Activated T-helper 2 cell treated with anti-CD3 and anti-CD28 coated beads, Interferon-gamma antibody, Interleukin-2, Interleukin-4, amounts not matched to agents 10 μg/mL and 5 μg/mL and 100 μg/mL, durations not matched to agents 14 hours and 24 hours and 36 hours (primary cell): ENCODE results near the gene PPP2R5B. TPM values are rescaled to one million over a fixed set of nuclear protein-coding genes. Genes with fewer than 3 reads are reported as not detected.

ENCODE experiments used
- DNase-seq: peaks from one replicate; pipeline ENCODE4 v3.0.0; 2021; ENCODE audit warnings: low spot score
- H3K27ac Mint-ChIP-seq: one replicate; pipeline ENCODE4 v1.8.0; 2021; ENCODE audit warnings: mixed read lengths
- H3K27me3 Mint-ChIP-seq: one replicate; pipeline ENCODE4 v1.8.0; 2021; ENCODE audit warnings: low read depth, mixed read lengths
- H3K36me3 Mint-ChIP-seq: one replicate; pipeline ENCODE4 v1.8.0; 2021; ENCODE audit warnings: low read depth, mixed read lengths
- H3K4me1 Mint-ChIP-seq: one replicate; pipeline ENCODE4 v1.8.0; 2021; ENCODE audit warnings: low read depth, mixed read lengths
- H3K4me3 Mint-ChIP-seq: one replicate; pipeline ENCODE4 v1.8.0; 2021; ENCODE audit warnings: low read depth, mild to moderate bottlenecking, moderate library complexity, mixed read lengths
- H3K9me3 Mint-ChIP-seq: one replicate; pipeline ENCODE4 v1.8.0; 2021; ENCODE audit warnings: mixed read lengths
- intact Hi-C: fragments of 100-400 bp; cut with micrococcal nuclease; formaldehyde crosslinking; loops from one replicate; pipeline ENCODE4 v1.15.1; 2023
- total RNA-seq: library from RNA; stranded (reverse); gene quantifications from 2 replicates; pipeline ENCODE4 v1.2.3, GENCODE V29; 2022

Gene PPP2R5B
- total RNA-seq, 1 donor from 2014 or later: 13.6 TPM

- intact Hi-C loops: loop anchor here (2.0 to 10.0 kb wide), 5 partner anchors 57 to 199 kb away; partner anchors contain the start of genes ARL2, SF1, TM7SF2 and ZNHIT2
- Mint-ChIP-seq H3K4me3 (peak overlapping the region; percentile 89), H3K9me3 (no peaks in the 10 kb centered on the region), H3K27ac (peak overlapping the region; percentile 92), H3K36me3 (peaks cover 19% of the 10 kb centered on the region), H3K4me1 (peaks cover 21% of the 10 kb centered on the region), H3K27me3 (no peaks in the 10 kb centered on the region)
- DNase-seq: peak; percentile 57
Measured at GRCh38 chr11:64916040-64916774, 8.3 kb upstream of the PPP2R5B start.

- H3K36me3 Mint-ChIP-seq: peaks cover 11% of the 10 kb centered on the region
- no peaks in the 10 kb centered on the region for H3K9me3 Mint-ChIP-seq
- intact Hi-C loops: loop anchor here (1.0 to 10.0 kb wide), 7 partner anchors 58 to 198 kb away; partner anchors contain the start of genes ARL2, SF1, SNX15 and TM7SF2
Measured at GRCh38 chr11:64916775-64917662, 7.5 kb upstream of the PPP2R5B start, which contains the start of gene ATG2A. Gene ATG2A (minus strand): TSS chr11:64917209. CDS start chr11:64917135, 74 bp downstream.

GRCh38 chr11:64917663-64917995 lies 6.9 kb upstream of the PPP2R5B start:
- peaks cover 21% of the 10 kb centered on the region for H3K4me1 Mint-ChIP-seq
- no peak for DNase-seq
- peak overlapping the region; percentile 92 for H3K27ac Mint-ChIP-seq
- intact Hi-C loops: loop anchor here (1.0 to 10.0 kb wide), 7 partner anchors 59 to 197 kb away; partner anchors contain the start of genes ARL2, SF1, SNX15 and TM7SF2
- no peaks in the 10 kb centered on the region for H3K9me3 Mint-ChIP-seq
- H3K4me3 Mint-ChIP-seq: peak overlapping the region; percentile 89
- H3K27me3 Mint-ChIP-seq: no peaks in the 10 kb centered on the region
- H3K36me3 Mint-ChIP-seq: peaks cover 8% of the 10 kb centered on the region

More at GRCh38 chr11:64916775-64917662, 7.5 kb upstream of the PPP2R5B start, which contains the start of gene ATG2A:
- Mint-ChIP-seq H3K27me3 (no peaks in the 10 kb centered on the region), H3K4me3 (peak within 1 kb of the TSS; percentile 89), H3K4me1 (peaks cover 21% of the 10 kb centered on the region), H3K27ac (peak within 1 kb of the TSS; percentile 92)
- peak; percentile 98 for DNase-seq

GRCh38 chr11:64918017-64918416 lies 6.5 kb upstream of the PPP2R5B start:
- Mint-ChIP-seq H3K27me3 (no peaks in the 10 kb centered on the region), H3K36me3 (peaks cover 8% of the 10 kb centered on the region), H3K4me1 (peaks cover 21% of the 10 kb centered on the region), H3K9me3 (no peaks in the 10 kb centered on the region), H3K4me3 (peak overlapping the region; percentile 89), H3K27ac (peak overlapping the region; percentile 92)
- no peak for DNase-seq
- intact Hi-C loops: loop anchor here (10.0 kb wide), 2 partner anchors 143 to 197 kb away; partner anchors contain the start of genes SF1, TM7SF2 and ZNHIT2

GRCh38 chr11:64919627-64920026 lies 4.9 kb upstream of the PPP2R5B start:
- no peaks in the 10 kb centered on the region for H3K36me3 Mint-ChIP-seq
- intact Hi-C loops: loop anchor here (10.0 kb wide), 2 partner anchors 145 to 195 kb away; partner anchors contain the start of genes SF1, TM7SF2 and ZNHIT2
- H3K4me3 Mint-ChIP-seq: no peak overlapping the region
- H3K9me3 Mint-ChIP-seq: no peaks in the 10 kb centered on the region
- DNase-seq: no peak
- H3K27ac Mint-ChIP-seq: no peak overlapping the region
- peaks cover 27% of the 10 kb centered on the region for H3K4me1 Mint-ChIP-seq
- H3K27me3 Mint-ChIP-seq: no peaks in the 10 kb centered on the region

- Mint-ChIP-seq H3K9me3 (no peaks in the 10 kb centered on the region), H3K27me3 (no peaks in the 10 kb centered on the region), H3K36me3 (no peaks in the 10 kb centered on the region), H3K27ac (no peak overlapping the region), H3K4me3 (no peak overlapping the region), H3K4me1 (peaks cover 30% of the 10 kb centered on the region)
- DNase-seq: no peak
- intact Hi-C loops: no loop called here
Measured at GRCh38 chr11:64920124-64920523, 4.4 kb upstream of the PPP2R5B start.

GRCh38 chr11:64921384-64921783 lies 3.1 kb upstream of the PPP2R5B start:
- Mint-ChIP-seq H3K36me3 (no peaks in the 10 kb centered on the region), H3K27ac (no peak overlapping the region), H3K4me3 (no peak overlapping the region), H3K27me3 (no peaks in the 10 kb centered on the region), H3K9me3 (no peaks in the 10 kb centered on the region), H3K4me1 (peaks cover 24% of the 10 kb centered on the region)
- intact Hi-C loops: no loop called here
- DNase-seq: no peak

- peaks cover 13% of the 10 kb centered on the region for H3K4me1 Mint-ChIP-seq
- H3K9me3 Mint-ChIP-seq: no peaks in the 10 kb centered on the region
- intact Hi-C loops: no loop called here
- H3K36me3 Mint-ChIP-seq: peaks cover 5% of the 10 kb centered on the region
- H3K27ac Mint-ChIP-seq: no peak overlapping the region
- H3K27me3 Mint-ChIP-seq: no peaks in the 10 kb centered on the region
- DNase-seq: no peak
- H3K4me3 Mint-ChIP-seq: no peak overlapping the region
Measured at GRCh38 chr11:64923151-64923661, 1.3 kb upstream of the PPP2R5B start.

GRCh38 chr11:64924910-64925284 lies 408 bp downstream of the PPP2R5B start:
- peak overlapping the region; percentile 42 for H3K27ac Mint-ChIP-seq
- intact Hi-C loops: loop anchor here (1.0 to 2.0 kb wide), 2 partner anchors 90 to 102 kb away; partner anchors contain the start of genes ARL2 and SNX15
- peaks cover 12% of the 10 kb centered on the region for H3K4me1 Mint-ChIP-seq
- H3K27me3 Mint-ChIP-seq: no peaks in the 10 kb centered on the region
- H3K36me3 Mint-ChIP-seq: peaks cover 8% of the 10 kb centered on the region
- H3K9me3 Mint-ChIP-seq: no peaks in the 10 kb centered on the region
- peak overlapping the region; percentile 96 for H3K4me3 Mint-ChIP-seq
- DNase-seq: no peak

GRCh38 chr11:64925536-64926436 lies 1.3 kb downstream of the PPP2R5B start:
- peaks cover 12% of the 10 kb centered on the region for H3K36me3 Mint-ChIP-seq
- H3K4me1 Mint-ChIP-seq: peaks cover 12% of the 10 kb centered on the region
- H3K4me3 Mint-ChIP-seq: peak overlapping the region; percentile 96
- no peak for DNase-seq
- H3K27me3 Mint-ChIP-seq: no peaks in the 10 kb centered on the region
- peak overlapping the region; percentile 42 for H3K27ac Mint-ChIP-seq
- no peaks in the 10 kb centered on the region for H3K9me3 Mint-ChIP-seq
- intact Hi-C loops: loop anchor here (2.0 kb wide), 1 partner anchor 89 kb away; the partner anchor contains the start of gene ARL2

- intact Hi-C loops: no loop called here
- H3K9me3 Mint-ChIP-seq: no peaks in the 10 kb centered on the region
- no peak overlapping the region for H3K27ac Mint-ChIP-seq
Measured at GRCh38 chr11:64926689-64927088, 2.2 kb downstream of the PPP2R5B start.

More at GRCh38 chr11:64926689-64927088, 2.2 kb downstream of the PPP2R5B start:
- Mint-ChIP-seq H3K27me3 (no peaks in the 10 kb centered on the region), H3K4me1 (peaks cover 12% of the 10 kb centered on the region), H3K36me3 (peaks cover 18% of the 10 kb centered on the region), H3K4me3 (peak overlapping the region; percentile 38)
- no peak for DNase-seq
